ENCODE results near the gene KIF14. TPM values are rescaled to one million over a fixed set of nuclear protein-coding genes. Genes with fewer than 3 reads are reported as not detected.
A peak's percentile ranks its signal among the peaks of the same experiment; 100 is the strongest.
"Not testable (repeated sequence)": the region's sequence is repeated elsewhere in the genome, so short reads cannot be mapped to it uniquely, and the experiment has no call there.

KIF14 gene
- total RNA-seq, 1 donor from 2014 or later: 5.1 TPM

DNA sequence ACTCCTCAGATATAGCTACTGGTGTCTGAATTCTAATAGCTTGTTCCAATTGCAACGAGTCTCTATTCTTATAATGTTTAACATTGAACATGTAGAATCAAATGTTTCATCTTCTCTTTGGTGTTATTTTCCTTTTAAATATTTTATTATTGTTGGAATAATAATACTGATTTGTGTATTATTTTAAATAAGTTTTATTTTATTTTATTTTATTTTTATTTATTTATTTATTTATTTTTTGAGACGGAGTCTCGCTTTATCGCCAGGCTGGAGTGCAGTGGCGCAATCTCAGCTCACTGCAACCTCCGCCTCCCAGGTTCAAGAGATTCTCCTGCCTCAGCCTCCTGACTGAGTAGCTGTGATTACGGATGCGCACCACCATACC lies 10.0 kb upstream of the KIF14 start:
- DNase-seq: not testable (repeated sequence)

DNA sequence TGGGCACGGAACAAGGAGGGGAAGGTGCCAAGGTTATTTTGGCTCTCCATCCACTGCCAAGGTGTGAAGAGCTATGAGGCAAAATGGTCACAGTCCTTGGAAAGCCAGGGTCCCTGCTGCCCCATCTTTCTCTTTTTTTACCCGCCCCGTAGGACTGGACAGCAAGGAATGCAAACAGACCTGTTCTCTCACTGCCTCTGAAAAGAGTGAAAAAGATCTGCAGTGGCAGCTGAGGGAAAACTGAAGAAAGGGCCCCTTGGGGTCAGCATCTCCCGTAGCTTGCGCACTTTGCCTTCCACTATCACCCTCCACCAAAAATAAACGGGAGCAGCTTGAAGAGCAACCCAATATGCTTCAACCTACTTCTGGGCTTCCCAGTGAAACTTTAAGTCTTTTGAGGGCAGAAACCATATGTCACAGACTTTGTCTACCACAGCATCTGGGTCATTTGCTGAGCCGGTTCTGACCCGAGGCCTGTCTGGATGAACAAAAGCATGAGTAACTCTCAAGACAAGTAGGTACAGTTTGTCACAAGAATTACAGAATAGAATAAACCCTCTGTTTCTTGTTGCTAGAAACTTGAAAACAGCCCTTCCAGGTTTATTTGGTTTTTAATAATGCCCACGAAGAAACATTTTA lies 9.4 kb upstream of the KIF14 start:
- DNase-seq: no peak

DNA sequence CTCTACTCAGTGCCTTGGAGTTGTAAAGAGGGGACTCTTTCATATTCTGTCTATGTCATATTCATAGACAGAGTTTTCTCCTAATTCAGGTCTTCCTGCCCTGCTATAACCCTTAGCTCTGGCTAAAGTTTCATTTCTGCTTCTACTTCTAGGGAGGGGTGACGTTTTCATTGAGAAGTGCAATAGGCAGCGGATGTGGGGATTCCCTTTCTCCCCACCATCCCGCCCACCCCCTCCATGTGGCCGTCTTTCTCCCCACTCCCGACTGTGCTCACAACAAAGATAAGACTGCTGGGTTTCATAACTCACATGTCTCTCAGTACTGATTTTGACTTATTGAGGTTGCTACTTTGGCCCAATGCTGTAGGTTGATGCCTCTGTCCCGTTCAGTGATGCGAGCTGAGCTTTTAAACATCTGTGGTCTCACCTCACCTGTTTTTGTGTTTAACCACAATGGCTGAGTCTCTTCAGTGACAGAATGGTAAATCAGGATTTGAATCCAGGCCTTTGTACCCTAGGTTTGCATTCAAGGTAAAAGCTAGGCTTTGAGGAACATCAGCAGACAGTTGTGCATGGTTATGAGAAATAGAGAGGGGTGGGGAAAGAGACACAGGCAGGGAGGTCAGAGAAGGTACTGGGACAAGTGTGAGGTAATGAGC lies 7.8 kb upstream of the KIF14 start:
- DNase-seq: no peak

DNA sequence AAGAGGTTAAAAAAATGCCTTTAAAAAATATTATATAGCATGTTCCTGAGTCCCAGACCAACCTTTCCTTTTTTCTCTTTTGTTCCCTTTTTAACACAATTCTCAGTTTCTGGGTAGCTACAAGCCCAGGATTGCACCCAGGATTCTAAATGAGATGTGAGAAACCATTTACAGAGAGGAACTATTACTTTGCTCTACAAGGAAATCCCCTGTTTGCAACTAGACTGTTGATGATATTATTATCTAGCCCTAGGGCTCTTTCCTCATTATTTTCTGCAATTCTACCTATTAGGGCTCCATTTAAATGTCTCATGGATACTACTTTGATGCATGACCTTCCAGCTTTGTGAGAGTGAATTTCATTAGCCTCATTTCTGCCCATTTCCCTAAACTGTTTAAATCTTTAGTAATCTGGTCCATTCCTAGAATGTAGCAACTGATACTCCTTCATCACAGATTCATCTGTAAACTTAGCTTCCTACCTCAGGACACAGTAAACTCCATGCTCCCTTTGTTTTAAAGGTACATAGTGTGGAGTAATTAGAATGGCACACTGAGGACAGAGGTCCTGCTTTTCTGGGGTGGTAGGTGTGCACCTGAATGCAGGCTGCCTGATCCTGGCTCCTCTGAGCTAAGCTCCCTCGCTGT lies 7.1 kb upstream of the KIF14 start:
- no peak for DNase-seq

DNA sequence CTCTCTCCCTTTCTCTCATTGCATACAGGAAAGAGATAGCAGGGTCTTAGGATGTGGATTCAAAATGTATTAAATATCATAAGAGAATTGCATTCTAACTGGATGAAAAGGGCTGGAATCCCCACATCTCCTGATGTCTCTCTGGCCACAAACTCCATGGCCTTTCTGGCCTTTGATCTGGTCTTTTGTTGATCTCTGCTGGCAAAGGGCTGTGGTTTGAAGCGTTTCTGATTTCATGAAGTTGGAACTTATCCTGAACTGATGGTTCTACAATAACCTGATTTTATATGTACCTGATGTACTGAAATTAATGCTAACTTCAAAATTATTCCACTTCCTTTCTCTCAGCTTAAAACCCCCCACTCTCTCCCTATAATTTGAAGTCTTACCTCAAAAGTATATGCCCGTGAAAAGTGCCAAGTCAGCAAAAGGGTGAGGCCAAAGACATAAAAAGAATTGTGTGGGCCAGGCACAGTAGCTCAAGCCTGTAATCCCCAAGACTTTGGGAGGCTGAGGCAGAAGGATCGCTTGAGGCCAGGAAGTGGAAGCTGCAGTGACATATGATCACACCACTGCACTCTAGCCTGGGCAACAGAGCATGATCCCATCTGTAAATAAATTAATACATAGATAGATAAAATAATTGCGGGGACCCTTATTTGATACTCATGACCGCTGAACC lies 6.4 kb upstream of the KIF14 start:
- DNase-seq: no peak

DNA sequence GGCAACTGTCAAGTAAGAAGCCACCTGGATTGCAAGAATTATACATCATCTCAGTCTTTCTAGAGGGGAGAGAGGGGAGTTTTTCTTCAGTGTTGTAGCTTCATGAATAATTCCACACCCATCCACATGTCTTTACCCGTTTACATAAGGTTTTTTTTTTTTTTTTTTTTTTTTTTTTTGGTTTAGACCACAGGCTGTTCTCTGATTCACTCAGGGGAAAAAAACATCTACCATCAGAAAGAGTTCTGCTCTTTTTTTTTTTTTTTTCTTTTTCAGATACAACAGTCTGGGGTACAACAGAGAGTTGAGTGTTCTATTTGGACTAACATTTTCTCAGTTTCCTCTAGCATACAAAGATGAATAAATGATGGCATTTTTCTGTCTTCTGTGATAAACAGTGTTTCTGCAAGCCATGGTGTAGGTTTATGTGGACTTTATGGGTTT lies 4.9 kb upstream of the KIF14 start:
- peak; percentile 13 for DNase-seq

DNA sequence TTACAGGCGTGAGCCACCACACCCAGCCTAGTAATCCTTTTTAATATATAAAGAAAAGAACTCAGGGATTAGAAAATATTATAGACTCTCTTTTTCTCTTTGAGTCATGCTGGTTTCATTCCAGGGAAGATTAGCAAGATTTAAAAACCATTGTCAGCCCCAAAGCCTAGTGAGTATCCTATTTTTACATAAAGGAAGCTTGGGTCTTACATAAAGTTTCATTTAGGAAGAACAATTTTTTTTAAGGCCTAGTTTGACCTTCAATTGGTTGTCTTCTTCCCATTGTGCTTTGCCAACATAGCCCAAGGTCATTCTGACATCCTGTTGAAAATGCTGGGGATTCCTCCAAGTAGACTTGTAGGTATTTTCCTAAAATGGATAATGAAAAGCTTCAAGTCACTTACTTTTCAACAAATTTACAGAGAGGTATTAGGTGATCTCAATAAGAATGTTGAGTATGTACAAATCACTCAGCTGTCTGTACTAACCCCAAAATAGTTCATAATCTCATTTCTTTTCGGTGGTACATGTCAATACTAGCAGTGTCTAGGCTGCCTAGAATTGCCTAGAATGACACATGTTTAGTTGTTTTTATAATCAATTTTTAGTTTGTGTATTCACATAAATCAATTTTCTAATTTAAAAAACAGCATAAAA lies 4.3 kb upstream of the KIF14 start:
- DNase-seq: peak; percentile 31

DNA sequence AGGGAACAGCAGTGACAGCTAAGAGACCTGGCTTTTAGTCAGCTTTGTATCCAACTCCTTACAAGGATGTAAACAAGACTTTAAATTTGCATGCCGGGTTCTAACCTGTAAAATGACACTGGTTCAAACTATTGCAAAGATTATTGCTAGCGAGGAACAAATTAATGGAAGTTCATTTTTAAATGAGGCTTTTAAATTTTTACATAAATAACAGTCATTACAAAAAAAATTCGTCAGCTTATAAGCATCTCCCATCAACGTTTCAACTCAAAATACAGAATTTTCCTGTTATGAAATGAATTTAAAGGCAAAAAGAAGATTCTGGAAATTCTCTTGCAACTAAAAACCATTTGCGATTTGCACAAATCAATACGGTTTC lies 668 bp downstream of the KIF14 start:
- no peak for DNase-seq

DNA sequence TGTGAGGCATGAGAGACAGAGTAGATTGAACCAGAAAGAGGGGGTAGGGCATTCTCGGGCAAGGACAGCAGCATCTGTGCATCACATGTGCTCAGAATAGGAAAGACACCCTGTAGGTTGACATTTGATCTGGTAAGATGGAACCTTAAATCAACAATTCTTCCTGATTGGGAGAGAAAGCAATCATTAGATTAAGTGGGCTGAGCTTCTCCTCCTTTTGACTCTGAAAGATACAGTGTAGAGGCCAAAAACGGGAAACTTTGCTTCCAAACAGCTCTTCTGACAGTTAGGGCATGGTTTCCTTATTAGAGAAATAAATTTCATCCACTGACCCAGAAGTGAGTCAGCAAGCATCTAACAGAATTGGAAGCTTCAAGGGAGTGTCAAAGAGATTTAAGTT lies 9.7 kb downstream of the KIF14 start:
- no peak for DNase-seq

DNA sequence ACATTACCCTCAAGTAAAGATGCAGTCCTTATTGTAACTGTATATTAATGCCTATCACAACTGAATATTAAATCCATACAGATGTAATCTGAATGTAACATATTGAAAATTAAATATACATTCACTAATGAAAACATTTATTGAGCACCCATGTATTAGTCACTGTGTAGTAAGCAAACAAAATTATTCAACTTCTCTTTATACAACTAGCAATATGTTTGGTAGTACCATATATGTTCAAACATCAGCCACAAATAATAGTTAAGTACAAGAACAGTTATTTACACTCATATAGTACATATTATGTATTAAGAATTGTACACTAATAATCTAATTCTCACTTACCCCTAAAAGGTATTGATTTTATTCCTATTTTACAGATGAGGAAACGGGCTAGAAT lies 17.9 kb downstream of the KIF14 start:
- no peak for DNase-seq

DNA sequence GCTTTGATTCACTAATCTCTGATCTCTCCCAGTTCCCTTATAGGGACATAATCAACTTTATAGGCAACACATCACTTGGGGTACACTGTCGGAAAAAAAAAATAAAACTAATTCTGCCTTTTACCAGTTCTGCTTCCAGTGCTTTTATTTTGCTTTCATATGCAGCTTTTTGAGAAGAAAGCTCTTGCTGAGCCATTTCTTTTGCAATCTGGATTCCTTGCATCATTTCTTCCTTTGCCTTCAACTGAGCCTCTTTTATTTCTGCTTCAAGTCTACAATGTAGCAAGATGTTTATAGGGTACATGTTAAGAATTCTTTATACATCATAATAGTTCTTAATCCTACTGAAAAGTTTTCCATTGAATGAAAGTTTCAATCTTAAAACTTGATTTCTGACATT lies 30.6 kb downstream of the KIF14 start:
- no peak for DNase-seq

DNA sequence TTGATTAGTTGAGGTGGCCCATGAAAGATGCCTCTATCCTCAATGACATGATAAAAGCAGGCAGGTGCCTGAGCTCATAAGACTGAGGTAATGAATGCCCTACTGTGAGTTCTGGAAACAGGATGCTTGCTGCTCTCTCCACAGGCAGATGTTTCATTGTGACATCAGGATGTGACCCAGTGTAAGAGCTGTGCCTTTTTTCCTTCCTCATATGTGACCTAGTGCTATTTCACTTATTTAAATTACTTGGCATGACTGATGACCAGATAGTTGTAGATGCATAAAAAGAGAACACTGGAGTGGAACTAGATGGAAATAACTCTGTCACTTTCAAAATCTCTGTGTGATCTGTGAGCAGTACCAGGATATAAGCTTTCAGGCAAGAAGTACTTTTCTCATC lies 31.9 kb downstream of the KIF14 start:
- peak; percentile 6 for DNase-seq

DNA sequence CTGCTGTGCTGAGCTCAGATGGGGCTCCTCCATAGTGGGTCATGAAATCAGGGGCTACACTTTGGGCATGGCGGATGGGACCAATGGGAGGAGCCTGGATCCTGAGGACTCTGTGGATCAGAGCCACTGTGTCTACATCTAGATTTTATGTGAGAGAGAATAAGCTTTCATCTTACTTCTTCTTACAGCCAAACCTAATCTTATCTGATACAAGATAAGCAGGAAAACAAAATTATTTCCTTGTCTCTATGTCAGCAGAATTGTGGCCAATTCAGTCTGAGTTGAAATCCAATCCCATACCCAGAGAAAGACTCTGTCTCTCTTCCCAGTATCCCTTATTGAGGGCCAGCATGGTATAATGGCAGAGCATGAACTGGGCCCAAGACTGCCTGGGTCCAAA lies 56.2 kb downstream of the KIF14 start:
- no peak for DNase-seq

DNA sequence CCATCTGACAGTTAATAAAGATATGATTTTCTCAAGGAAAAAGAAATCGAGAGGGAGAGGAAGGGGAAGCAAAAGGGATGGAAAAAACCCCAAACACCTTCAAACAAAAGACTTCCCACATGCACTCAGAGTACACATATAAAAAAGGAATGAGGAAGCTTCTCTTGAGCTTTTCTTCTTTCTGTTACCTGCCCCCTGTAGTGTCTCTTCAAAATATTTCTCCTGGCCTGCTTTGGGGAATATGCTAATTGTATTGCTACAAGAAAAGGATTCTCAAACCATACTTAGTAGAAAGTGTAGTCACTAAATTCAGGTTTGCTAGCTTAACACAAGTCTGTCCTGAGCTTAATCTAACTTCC lies 58.7 kb downstream of the KIF14 start:
- DNase-seq: no peak

DNA sequence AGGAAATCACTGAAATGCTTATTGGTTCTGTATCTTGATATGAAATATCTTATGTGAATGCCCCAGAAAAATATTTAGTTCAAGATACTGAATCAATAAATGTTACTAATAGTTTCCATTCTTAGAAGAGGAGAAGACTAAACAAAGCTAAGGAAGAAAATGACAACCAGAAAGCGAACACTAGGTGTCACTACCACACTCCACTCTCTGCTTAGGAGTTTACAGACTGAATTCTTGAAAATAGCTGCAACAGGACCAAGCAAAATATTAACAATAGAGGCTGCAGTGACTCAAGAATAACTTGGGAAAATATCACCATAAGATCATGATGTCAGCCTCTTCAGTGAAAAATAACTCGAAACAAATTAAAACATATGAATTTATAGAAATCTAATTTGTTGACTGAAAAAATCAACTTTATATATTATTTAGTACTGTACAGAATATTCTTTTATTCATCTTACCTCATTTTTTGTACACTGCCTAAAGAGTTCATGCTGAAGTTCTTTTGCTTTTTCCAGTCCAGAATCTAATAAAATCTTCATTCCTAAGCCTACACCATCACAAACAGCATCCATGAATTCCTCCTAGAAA lies 61.6 kb downstream of the KIF14 start:
- peak; percentile 53 for DNase-seq

DNA sequence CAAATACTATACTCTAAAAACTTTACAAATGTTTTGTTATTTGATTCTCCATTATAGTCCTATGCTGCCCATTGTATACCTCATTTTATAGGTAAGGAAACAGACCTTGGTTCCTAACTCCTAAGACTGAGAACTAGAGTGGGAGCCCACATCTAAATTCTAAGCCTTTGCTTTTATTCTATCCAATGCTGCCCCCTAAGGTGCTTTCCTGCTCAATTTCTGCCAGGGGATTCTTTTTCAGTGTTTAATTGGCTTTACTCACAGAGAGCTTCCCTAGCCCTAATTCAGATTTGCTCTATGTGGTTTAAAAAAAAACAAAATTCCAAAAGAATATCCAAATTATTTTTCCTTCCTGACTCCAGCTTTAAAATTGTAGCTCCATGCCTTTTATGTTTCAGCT lies 64.5 kb downstream of the KIF14 start:
- DNase-seq: no peak

DNA sequence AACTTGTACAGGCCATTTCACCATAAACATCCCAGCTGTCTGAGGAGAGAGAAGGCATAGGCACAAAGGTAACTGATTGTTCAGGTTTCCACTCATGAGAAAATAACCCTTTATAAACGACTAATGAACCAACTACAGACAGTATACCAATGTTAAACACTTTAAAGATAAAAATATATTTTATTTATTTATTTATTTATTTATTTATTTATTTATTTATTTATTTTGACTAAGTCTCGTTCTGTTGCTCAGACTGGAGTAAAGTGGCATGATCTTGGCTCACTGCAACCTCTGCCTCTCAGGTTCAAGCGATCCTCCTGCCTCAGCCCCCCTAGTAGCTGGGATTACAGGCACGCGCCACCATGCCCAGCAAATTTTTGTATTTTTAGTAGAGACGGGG lies 67.8 kb downstream of the KIF14 start:
- DNase-seq: not testable (repeated sequence)

DNA sequence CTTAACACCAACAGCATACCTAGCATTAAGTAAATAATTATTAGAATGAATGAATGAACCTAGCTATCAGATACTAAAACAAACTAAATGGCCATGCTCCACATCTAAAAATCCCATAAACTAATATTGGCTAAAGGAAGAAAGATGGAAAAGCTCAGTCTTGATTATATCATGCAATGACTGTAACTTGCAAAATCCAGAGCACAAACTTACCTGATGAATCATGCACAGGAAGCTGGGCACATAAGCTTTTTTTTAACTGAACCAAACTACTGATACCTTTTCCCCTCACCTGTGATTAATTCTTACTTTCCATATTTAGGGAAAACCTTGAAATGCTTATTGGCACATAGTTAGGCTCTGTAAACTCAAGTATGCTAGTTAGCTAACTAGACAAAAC lies 70.2 kb downstream of the KIF14 start:
- DNase-seq: no peak

DNA sequence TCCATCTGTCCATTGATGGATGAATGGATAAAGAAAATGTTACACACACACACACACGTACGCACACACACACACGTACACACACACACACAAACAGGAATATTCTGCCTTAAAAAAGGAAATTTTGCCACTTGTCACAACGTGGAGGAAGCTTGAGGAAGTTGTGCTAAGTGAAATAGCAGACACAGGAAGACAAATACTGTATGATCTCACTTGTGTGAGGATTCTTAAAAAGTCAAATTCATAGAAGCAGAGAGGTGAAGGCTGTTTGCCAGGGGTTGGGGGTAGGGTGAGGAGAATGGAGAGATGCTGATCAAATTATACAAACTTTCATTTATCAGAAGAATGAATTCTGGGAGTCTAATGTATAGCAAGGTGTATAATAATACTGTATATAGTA lies 73.2 kb downstream of the KIF14 start:
- DNase-seq: no peak

DNA sequence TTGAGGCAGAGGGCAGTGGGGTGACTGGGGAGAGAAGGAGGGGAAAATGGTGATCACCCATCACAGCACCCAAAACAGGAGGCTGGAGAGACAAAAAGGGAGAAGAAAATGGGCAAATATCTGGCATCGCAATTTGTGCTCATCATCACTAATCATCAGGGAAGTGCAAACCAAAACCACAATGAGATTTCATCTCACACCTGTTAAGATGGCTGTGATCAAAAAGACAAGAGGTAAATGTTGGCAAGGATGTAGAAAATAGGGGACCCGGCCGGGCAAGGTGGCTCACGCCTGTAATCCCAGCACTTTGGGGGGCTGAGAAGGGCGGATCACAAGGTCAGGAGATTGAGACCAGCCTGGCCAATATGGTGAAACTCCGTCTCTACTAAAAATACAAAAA lies 74.0 kb downstream of the KIF14 start:
- no peak for DNase-seq

DNA sequence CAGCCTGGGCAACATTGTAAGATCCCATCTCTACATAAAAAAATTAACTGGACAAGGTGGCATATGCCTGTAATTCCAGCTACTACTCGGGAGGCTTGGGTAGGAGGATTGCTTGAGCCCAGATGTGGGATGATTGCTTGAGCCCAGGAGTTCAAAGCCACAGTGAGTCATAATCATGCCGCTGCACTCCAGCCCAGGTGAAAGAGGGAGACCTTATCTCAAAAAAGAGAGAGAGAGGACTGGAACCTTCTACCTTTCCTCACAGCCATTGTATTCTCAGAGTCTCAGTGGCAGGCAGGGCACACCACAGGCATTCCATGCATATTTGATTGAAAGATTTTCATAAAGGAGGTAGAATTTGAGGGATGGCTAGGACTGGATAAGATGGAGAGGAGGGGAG lies 78.4 kb downstream of the KIF14 start:
- no peak for DNase-seq

DNA sequence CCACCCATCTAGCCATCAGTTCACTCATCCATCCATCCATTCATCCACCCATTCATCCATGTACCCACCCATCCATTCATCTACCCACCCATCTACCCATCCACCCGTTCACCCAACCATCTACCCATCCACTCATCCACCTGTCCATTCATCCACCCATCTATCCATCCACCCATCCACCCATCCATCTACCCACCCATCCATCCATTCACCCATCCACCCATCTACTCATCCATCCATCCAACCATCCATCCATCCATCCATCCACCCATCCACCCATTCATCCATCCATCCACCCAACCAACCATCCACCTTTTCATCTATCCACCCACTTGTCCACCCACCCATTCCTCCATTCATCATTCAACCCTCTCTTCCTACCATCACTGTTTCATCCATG lies 80.3 kb downstream of the KIF14 start:
- DNase-seq: no peak

DNA sequence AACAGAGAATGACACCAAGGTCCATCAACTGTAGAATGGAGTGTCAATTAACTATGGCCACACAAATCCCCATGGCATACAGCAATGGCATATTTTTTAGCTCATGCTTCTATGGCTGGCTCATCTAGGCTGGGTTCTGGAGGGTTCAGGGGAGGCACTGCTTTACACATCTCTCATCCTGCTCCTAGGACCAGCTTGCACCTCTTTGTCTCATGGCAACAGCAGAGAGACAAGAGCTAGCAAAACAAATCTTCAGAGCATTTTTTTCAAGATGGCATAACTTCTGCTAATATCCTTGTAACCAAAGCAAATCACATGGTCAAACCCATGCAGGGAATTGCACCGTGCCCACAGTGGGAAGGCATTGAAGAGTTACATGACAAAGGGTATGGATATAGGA lies 82.4 kb downstream of the KIF14 start:
- no peak for DNase-seq

Measured in tongue (tissue), 2 donors.